ENCODE measurements around the gene ZNF749.
A peak's percentile ranks its signal among the peaks of the same experiment; 100 is the strongest.
"Not testable (repeated sequence)": the region's sequence is repeated elsewhere in the genome, so short reads cannot be mapped to it uniquely, and the experiment has no call there.

Gene ZNF749

GRCh38 chr19:57473646-57474045 lies 38.5 kb downstream of the ZNF749 start:
- DNase-seq: no peak

GRCh38 chr19:57477191-57478008 lies 42.3 kb downstream of the ZNF749 start, which contains the start of gene ZNF772:
ZNF772 (minus strand) TSS chr19:57477566; CDS start chr19:57477309, 257 bp downstream.
- DNase-seq: peak; percentile 92

GRCh38 chr19:57487477-57488298 lies 52.6 kb downstream of the ZNF749 start, which contains the start of gene ZNF419:
ZNF419 (plus strand) TSS chr19:57487750; CDS start chr19:57487951, 201 bp downstream.
- DNase-seq: peak; percentile 87

GRCh38 chr19:57488299-57488644 lies 53.1 kb downstream of the ZNF749 start:
- DNase-seq: not testable (repeated sequence)

All from inflammatory macrophage treated with lipopolysaccharide for 4 hours (primary cell).